Measurements from ENCODE around the gene GPC5.

DNA sequence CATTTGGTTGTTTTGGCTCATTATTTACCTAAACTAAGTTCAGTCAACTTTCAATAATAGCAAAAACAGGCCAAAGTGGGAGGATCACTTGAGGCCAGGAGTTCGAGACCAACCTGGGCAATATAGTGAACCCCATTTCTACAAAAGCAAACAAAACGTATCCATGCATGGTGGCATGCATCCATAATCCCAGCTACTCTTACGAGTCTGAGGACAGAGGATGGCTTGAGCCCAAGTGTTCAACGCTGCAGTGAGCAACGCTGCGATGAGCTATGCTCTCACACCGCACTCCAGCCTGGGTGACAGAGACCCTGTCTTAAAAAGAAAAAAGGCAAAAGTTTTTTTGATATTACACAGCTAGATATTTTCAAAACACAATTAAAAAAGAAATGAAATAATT, 1258.2 kb downstream of the GPC5 start:
- TF ChIP-seq EP300 (IDR thresholded peaks at IDR 0.05; ENCODE audit: borderline replicate concordance): no peak
- TF ChIP-seq, protein P1, sequence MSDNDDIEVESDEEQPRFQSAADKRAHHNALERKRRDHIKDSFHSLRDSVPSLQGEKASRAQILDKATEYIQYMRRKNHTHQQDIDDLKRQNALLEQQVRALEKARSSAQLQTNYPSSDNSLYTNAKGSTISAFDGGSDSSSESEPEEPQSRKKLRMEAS (IDR thresholded peaks at IDR 0.05): no peak
- TF ChIP-seq YY1 (IDR thresholded peaks at IDR 0.05; ENCODE audit: low read depth): no peak
- no peak for TF ChIP-seq CREB1 (IDR thresholded peaks at IDR 0.05; ENCODE audit: low read depth)
- TF ChIP-seq RAD21 (IDR thresholded peaks at IDR 0.05; ENCODE audit: low read depth): no peak
- TF ChIP-seq TAF1 (IDR thresholded peaks at IDR 0.05; ENCODE audit: low read depth): no peak
- TF ChIP-seq, protein P2, sequence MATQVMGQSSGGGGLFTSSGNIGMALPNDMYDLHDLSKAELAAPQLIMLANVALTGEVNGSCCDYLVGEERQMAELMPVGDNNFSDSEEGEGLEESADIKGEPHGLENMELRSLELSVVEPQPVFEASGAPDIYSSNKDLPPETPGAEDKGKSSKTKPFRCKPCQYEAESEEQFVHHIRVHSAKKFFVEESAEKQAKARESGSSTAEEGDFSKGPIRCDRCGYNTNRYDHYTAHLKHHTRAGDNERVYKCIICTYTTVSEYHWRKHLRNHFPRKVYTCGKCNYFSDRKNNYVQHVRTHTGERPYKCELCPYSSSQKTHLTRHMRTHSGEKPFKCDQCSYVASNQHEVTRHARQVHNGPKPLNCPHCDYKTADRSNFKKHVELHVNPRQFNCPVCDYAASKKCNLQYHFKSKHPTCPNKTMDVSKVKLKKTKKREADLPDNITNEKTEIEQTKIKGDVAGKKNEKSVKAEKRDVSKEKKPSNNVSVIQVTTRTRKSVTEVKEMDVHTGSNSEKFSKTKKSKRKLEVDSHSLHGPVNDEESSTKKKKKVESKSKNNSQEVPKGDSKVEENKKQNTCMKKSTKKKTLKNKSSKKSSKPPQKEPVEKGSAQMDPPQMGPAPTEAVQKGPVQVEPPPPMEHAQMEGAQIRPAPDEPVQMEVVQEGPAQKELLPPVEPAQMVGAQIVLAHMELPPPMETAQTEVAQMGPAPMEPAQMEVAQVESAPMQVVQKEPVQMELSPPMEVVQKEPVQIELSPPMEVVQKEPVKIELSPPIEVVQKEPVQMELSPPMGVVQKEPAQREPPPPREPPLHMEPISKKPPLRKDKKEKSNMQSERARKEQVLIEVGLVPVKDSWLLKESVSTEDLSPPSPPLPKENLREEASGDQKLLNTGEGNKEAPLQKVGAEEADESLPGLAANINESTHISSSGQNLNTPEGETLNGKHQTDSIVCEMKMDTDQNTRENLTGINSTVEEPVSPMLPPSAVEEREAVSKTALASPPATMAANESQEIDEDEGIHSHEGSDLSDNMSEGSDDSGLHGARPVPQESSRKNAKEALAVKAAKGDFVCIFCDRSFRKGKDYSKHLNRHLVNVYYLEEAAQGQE (IDR thresholded peaks at IDR 0.05; ENCODE audit: low read depth): no peak
